GM23338 (cell line): ENCODE data around the gene ZFY. TPM values are rescaled to one million over a fixed set of nuclear protein-coding genes. Genes with fewer than 3 reads are reported as not detected.

ENCODE experiments used
- ATAC-seq: fragments of 200-7000 bp; cut with Tn5 transposase; 3 replicates; pipeline ENCODE4 v1.9.1; 2020
- DNase-seq: peaks from one replicate; pipeline ENCODE4 v3.0.0-alpha.2; 2015; ENCODE audit warnings: low spot score
- H2AFZ ChIP-seq: fragments of 200-600 bp; sonication (generic); 2 replicates; pipeline ENCODE4 v1.8.0; 2016; ENCODE audit warnings: antibody characterized with exemption, mild to moderate bottlenecking, moderate library complexity
- H3F3A ChIP-seq: fragments of 200-600 bp; sonication (generic); replicated peaks from 2 replicates; pipeline ENCODE4 v1.8.0; 2017; ENCODE audit warnings: antibody characterized with exemption, mixed run types, low read depth
- H3K27ac ChIP-seq: fragments of 200-600 bp; sonication (generic); 2 replicates; pipeline ENCODE4 v1.6.1; 2016; ENCODE audit warnings: low read depth
- H3K27me3 ChIP-seq: fragments of 200-600 bp; sonication (generic); 2 replicates; pipeline ENCODE4 v1.8.0; 2016; ENCODE audit warnings: mild to moderate bottlenecking, mixed run types, moderate library complexity; ENCODE audit not compliant: insufficient read depth
- H3K36me3 ChIP-seq: fragments of 200-600 bp; sonication (generic); 2 replicates; pipeline ENCODE4 v1.8.0; 2016; ENCODE audit warnings: mild to moderate bottlenecking; ENCODE audit not compliant: insufficient read depth
- H3K4me1 ChIP-seq: fragments of 200-600 bp; sonication (generic); 2 replicates; pipeline ENCODE4 v1.8.0; 2016; ENCODE audit warnings: mild to moderate bottlenecking, moderate library complexity; ENCODE audit not compliant: insufficient read depth
- H3K4me2 ChIP-seq: fragments of 200-600 bp; sonication (generic); 2 replicates; pipeline ENCODE4 v1.7.1; 2017; ENCODE audit warnings: mixed run types
- H3K4me3 ChIP-seq: fragments of 200-600 bp; sonication (generic); 2 replicates; pipeline ENCODE4 v1.6.1; 2016; ENCODE audit warnings: mixed run types
- H3K79me2 ChIP-seq: fragments of 200-600 bp; sonication (generic); replicated peaks from 2 replicates; pipeline ENCODE4 v1.8.0; 2017; ENCODE audit warnings: mild to moderate bottlenecking; ENCODE audit not compliant: insufficient read depth
- H3K9me2 ChIP-seq: fragments of 200-600 bp; sonication (generic); 2 replicates; pipeline ENCODE4 v1.8.0; 2017; ENCODE audit not compliant: insufficient read depth
- H4K20me1 ChIP-seq: fragments of 200-600 bp; sonication (generic); replicated peaks from 2 replicates; pipeline ENCODE4 v1.8.0; 2017; ENCODE audit warnings: mild to moderate bottlenecking; ENCODE audit not compliant: insufficient read depth
- H3K27ac Mint-ChIP-seq: 2 replicates; pipeline ENCODE4 v1.8.0; 2020; ENCODE audit warnings: inconsistent platforms, mild to moderate bottlenecking, moderate library complexity, mixed read lengths
- H3K27me3 Mint-ChIP-seq: 3 replicates; pipeline ENCODE4 v1.8.0; 2022; ENCODE audit warnings: low read depth, mild to moderate bottlenecking, moderate library complexity, mixed read lengths, inconsistent platforms; ENCODE audit not compliant: insufficient read depth, poor library complexity
- H3K36me3 Mint-ChIP-seq: 3 replicates; pipeline ENCODE4 v1.8.0; 2021; ENCODE audit warnings: low read depth, mild to moderate bottlenecking, inconsistent platforms, moderate library complexity, mixed read lengths
- H3K4me1 Mint-ChIP-seq: 3 replicates; pipeline ENCODE4 v1.8.0; 2020; ENCODE audit warnings: mild to moderate bottlenecking, inconsistent platforms, mixed read lengths
- H3K4me3 Mint-ChIP-seq: 3 replicates; pipeline ENCODE4 v1.8.0; 2021; ENCODE audit warnings: moderate library complexity, mild to moderate bottlenecking, inconsistent platforms, mixed read lengths
- H3K9me3 Mint-ChIP-seq: 3 replicates; pipeline ENCODE4 v1.8.0; 2020; ENCODE audit warnings: moderate library complexity, mild to moderate bottlenecking, inconsistent platforms, mixed read lengths
- CREB1 ChIP-seq: fragments of 250-450 bp; sonication (Bioruptor Pico); IDR thresholded peaks from 2 replicates; pipeline ENCODE4 v1.5.0; 2020; ENCODE audit warnings: low read depth, mild to moderate bottlenecking, moderate library complexity
- CTCF ChIP-seq, 2 experiments: fragments of 200-600 bp in 1 of 2; sonication (generic) in 1 of 2; conservative IDR thresholded peaks; 2 replicates each; pipeline versions ENCODE4 v1.5.1 to v1.6.1; 2016 to 2017; ENCODE audit warnings: antibody characterized with exemption in 2 of 2, low read depth in 2 of 2, mild to moderate bottlenecking in 2 of 2, moderate library complexity in 1 of 2
- ETS1 ChIP-seq: IDR thresholded peaks from 2 replicates; pipeline ENCODE4 v1.6.1; 2016; ENCODE audit warnings: antibody characterized with exemption
- EZH2 ChIP-seq: fragments of 200-600 bp; sonication (generic); IDR thresholded peaks from one replicate; pipeline ENCODE4 v1.8.0; 2017; ENCODE audit warnings: antibody characterized with exemption, mild to moderate bottlenecking, low read depth; ENCODE audit not compliant: unreplicated experiment
- EZH2phosphoT487 ChIP-seq: fragments of 200-600 bp; sonication (generic); IDR thresholded peaks from one replicate; pipeline ENCODE4 v1.8.1; 2018; ENCODE audit warnings: antibody characterized with exemption; ENCODE audit not compliant: unreplicated experiment
- JUNB ChIP-seq: IDR thresholded peaks from one replicate; pipeline ENCODE4 v1.6.1; 2016; ENCODE audit warnings: antibody characterized with exemption; ENCODE audit not compliant: unreplicated experiment
- NANOG ChIP-seq: IDR thresholded peaks from 2 replicates; pipeline ENCODE4 v1.6.1; 2016; ENCODE audit warnings: antibody characterized with exemption, borderline replicate concordance
- POLR2AphosphoS5 ChIP-seq: IDR thresholded peaks from 2 replicates; pipeline ENCODE4 v1.6.1; 2016; ENCODE audit warnings: antibody characterized with exemption, low read depth
- REST ChIP-seq: IDR thresholded peaks from one replicate; pipeline ENCODE4 v1.6.1; 2018; ENCODE audit warnings: antibody characterized with exemption; ENCODE audit not compliant: unreplicated experiment
- STAT1 ChIP-seq: IDR thresholded peaks from one replicate; pipeline ENCODE4 v1.6.1; 2016; ENCODE audit warnings: antibody characterized with exemption; ENCODE audit not compliant: unreplicated experiment
- ZNF114 ChIP-seq: fragments of 250-450 bp; sonication (Bioruptor Pico); IDR thresholded peaks from 2 replicates; pipeline ENCODE4 v1.5.0; 2020; ENCODE audit warnings: mild to moderate bottlenecking, moderate library complexity
- ZNF331 ChIP-seq: fragments of 250-450 bp; sonication (Bioruptor Pico); IDR thresholded peaks from 2 replicates; pipeline ENCODE4 v1.5.0; 2020; ENCODE audit warnings: low read depth, mild to moderate bottlenecking, moderate library complexity
- ZNF462 ChIP-seq: fragments of 250-450 bp; sonication (Bioruptor Pico); IDR thresholded peaks from 2 replicates; pipeline ENCODE4 v1.5.0; 2020; ENCODE audit warnings: mild to moderate bottlenecking, moderate library complexity
- polyA plus RNA-seq: library from polyadenylated mRNA; unstranded; fragments of >200 nt; fragmentation: Nextera tagmentation; extraction: Ambion mirVana; gene quantifications from 2 replicates; pipeline ENCODE4 v1.2.1, GENCODE V29; 2016
- total RNA-seq: library from RNA; depleted of rRNA; stranded (reverse); fragments of >200 nt; shearing (Covaris generic); gene quantifications from 2 replicates; pipeline ENCODE4 v1.2.3, GENCODE V29; 2014

Gene ZFY
- total and polyA plus RNA-seq, 2 experiments from 2014 or later, result 4.5 to 9.4 TPM

DNA sequence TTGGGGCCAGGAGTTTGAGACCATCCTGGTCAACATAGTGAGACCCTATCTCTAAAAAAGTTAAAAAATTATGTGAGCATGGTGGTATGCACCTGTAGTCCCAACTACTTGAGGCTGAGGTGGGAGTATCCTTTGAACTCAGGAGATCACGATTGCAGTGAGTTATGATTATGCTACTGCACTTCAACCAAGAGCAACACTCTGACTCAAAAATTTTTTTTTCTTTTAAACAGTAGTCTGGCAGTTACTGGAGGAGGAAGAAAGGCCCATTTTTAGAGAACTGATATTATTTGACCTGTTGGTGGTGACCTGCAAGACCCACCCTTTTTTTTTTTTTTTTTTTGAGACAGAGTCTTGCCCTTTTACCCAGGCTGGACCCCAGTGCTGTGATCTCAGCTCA, 29.6 kb downstream of the ZFY start:
- Histone ChIP-seq H4K20me1 (no peaks in the 10 kb centered on the region), H2AFZ (no peak overlapping the region), H3K27ac (no peak overlapping the region), H3K36me3 (no peaks in the 10 kb centered on the region), H3F3A (no peaks in the 10 kb centered on the region), H3K4me1 (no peaks in the 10 kb centered on the region), H3K4me2 (no peak overlapping the region), H3K9me2 (no peaks in the 10 kb centered on the region), H3K79me2 (peaks cover 24% of the 10 kb centered on the region), H3K4me3 (no peak overlapping the region), H3K27me3 (no peaks in the 10 kb centered on the region)
- Mint-ChIP-seq H3K4me1 (no peaks in the 10 kb centered on the region), H3K27ac (no peak overlapping the region), H3K4me3 (no peak overlapping the region), H3K36me3 (no peaks in the 10 kb centered on the region; the same call in 2 of the 3 replicates), H3K9me3 (no peaks in the 10 kb centered on the region), H3K27me3 (no peaks in the 10 kb centered on the region)
- ATAC-seq, result no peak
- no peak for DNase-seq
- no peak for TF ChIP-seq ETS1
- no peak for TF ChIP-seq ZNF114
- TF ChIP-seq STAT1, result no peak
- TF ChIP-seq JUNB, result no peak
- TF ChIP-seq ZNF462, result no peak
- no peak for TF ChIP-seq CTCF (conservative IDR thresholded peaks at IDR 0.05; ENCODE audit: low read depth in 2 of 2)
- TF ChIP-seq ZNF331 (CRISPR knock-in tag), result no peak
- TF ChIP-seq REST, result no peak
- TF ChIP-seq EZH2, result no peak
- TF ChIP-seq POLR2AphosphoS5, result no peak
- no peak for TF ChIP-seq EZH2phosphoT487
- no peak for TF ChIP-seq CREB1 (CRISPR knock-in tag)
- TF ChIP-seq NANOG, result no peak
